GM12878 (cell line): Measurements from ENCODE around the gene ARFGAP3. TPM values are rescaled to one million over a fixed set of nuclear protein-coding genes. Genes with fewer than 3 reads are reported as not detected.

Source experiments
- ATAC-seq: fragments of 200-7000 bp; cut with Tn5 transposase; 3 replicates; pipeline ENCODE4 v1.9.1; 2020; ENCODE audit warnings: mild to moderate bottlenecking, moderate library complexity
- BruUV-seq: library from RNA; stranded (reverse); fragments of 400-500 nt; replicated peaks from 2 replicates; lab custom pipeline; 2021; lab: Mats Ljungman, UMichigan
- CTCF ChIA-PET: fragments of 300-600 bp; sonication (Branson Sonifier 250); formaldehyde crosslinking; extraction: SDS; loops from one replicate; lab custom pipeline; 2021; ENCODE audit warnings: inconsistent platforms; lab: Yijun Ruan, JAX
- POLR2A ChIA-PET: fragments of 350-600 bp; formaldehyde crosslinking; extraction: SDS; loops from one replicate; lab custom pipeline; 2021; ENCODE audit warnings: inconsistent platforms; lab: Charles Lee
- RAD21 ChIA-PET: fragments of 300-600 bp; sonication (Branson Sonifier 250); formaldehyde crosslinking; loops from one replicate; lab custom pipeline; 2023; ENCODE audit warnings: antibody characterized with exemption; ENCODE audit not compliant: unreplicated experiment; lab: Charles Lee
- SMC1A ChIA-PET: fragments of 300-600 bp; sonication (Branson Sonifier 250); formaldehyde crosslinking; loops from one replicate; lab custom pipeline; 2023; ENCODE audit not compliant: unreplicated experiment, uncharacterized antibody; lab: Charles Lee
- DNase-seq: peaks from one replicate; pipeline ENCODE4 v3.0.0-alpha.2; 2011; ENCODE audit warnings: low read depth, low spot score
- FAIRE-seq: peaks from 3 replicates; lab custom pipeline; 2011; peaks lifted over from hg19 to GRCh38; lab: Jason Lieb, UNC
- H2AFZ ChIP-seq: 2 replicates; pipeline ENCODE4 v1.6.0; 2011; ENCODE audit warnings: low read depth, low read length, control low read depth; ENCODE audit not compliant: control insufficient read depth
- H3K27ac ChIP-seq: 2 replicates; pipeline ENCODE4 v1.5.1; 2011; ENCODE audit warnings: control low read depth; ENCODE audit not compliant: control insufficient read depth, insufficient read depth
- H3K27me3 ChIP-seq, 2 experiments: replicated peaks in 1 of 2; 2 replicates each; pipeline versions ENCODE4 v1.6.0 to v1.6.1; 2011; ENCODE audit warnings: low read length in 1 of 2; ENCODE audit not compliant: control insufficient read depth in 2 of 2, insufficient read depth in 2 of 2
- H3K36me3 ChIP-seq, 2 experiments: 2 replicates each; pipeline ENCODE4 v1.5.1; 2011; ENCODE audit warnings: low read length in 1 of 2; ENCODE audit not compliant: control insufficient read depth in 2 of 2, insufficient read depth in 2 of 2
- H3K4me1 ChIP-seq: 2 replicates; pipeline ENCODE4 v1.6.1; 2011; ENCODE audit warnings: mild to moderate bottlenecking, low read length, moderate library complexity, mixed read lengths; ENCODE audit not compliant: control insufficient read depth, insufficient read depth
- H3K4me2 ChIP-seq: 2 replicates; pipeline ENCODE4 v1.6.0; 2011; ENCODE audit warnings: control low read depth; ENCODE audit not compliant: control insufficient read depth, insufficient read depth
- H3K4me3 ChIP-seq: fragments of 200-600 bp; sonication (generic); 2 replicates; pipeline ENCODE4 v1.5.1; 2016
- H3K79me2 ChIP-seq: 2 replicates; pipeline ENCODE4 v1.6.0; 2011; ENCODE audit warnings: low read length; ENCODE audit not compliant: control insufficient read depth, insufficient read depth
- H3K9ac ChIP-seq: 2 replicates; pipeline ENCODE4 v1.8.0; 2011; ENCODE audit warnings: low read length, control low read depth, mixed read lengths; ENCODE audit not compliant: control insufficient read depth, insufficient read depth
- H3K9me3 ChIP-seq: replicated peaks from 3 replicates; pipeline ENCODE4 v1.5.1; 2011; ENCODE audit warnings: mild to moderate bottlenecking, low read length; ENCODE audit not compliant: control insufficient read depth, insufficient read depth
- H4K20me1 ChIP-seq: 2 replicates; pipeline ENCODE4 v1.6.0; 2011; ENCODE audit not compliant: control insufficient read depth, insufficient read depth
- ESRRA ChIP-seq: IDR thresholded peaks from 2 replicates; pipeline ENCODE4 v1.6.1; 2012; ENCODE audit warnings: mild to moderate bottlenecking, low read length, improper control_type of control experiment
- FOXK2 ChIP-seq: fragments of 450-650 bp; IDR thresholded peaks from 2 replicates; pipeline ENCODE4 v1.6.1; 2017; ENCODE audit warnings: mild to moderate bottlenecking, moderate library complexity
- HDAC6 ChIP-seq: fragments of 200-600 bp; sonication (generic); IDR thresholded peaks from one replicate; pipeline ENCODE4 v1.8.0; 2017; ENCODE audit warnings: antibody characterized with exemption; ENCODE audit not compliant: unreplicated experiment
- JUND ChIP-seq: IDR thresholded peaks from 2 replicates; pipeline ENCODE4 v1.6.1; 2012; ENCODE audit warnings: low read depth, mild to moderate bottlenecking, low read length, improper control_type of control experiment, moderate library complexity
- MTA2 ChIP-seq: fragments of 450-650 bp; IDR thresholded peaks from 2 replicates; pipeline ENCODE4 v1.6.1; 2016; ENCODE audit warnings: low read depth, mild to moderate bottlenecking, moderate library complexity
- NFXL1 ChIP-seq: fragments of 450-650 bp; IDR thresholded peaks from 2 replicates; pipeline ENCODE4 v1.6.1; 2017; ENCODE audit warnings: antibody characterized with exemption, mild to moderate bottlenecking, borderline replicate concordance
- WRNIP1 ChIP-seq: IDR thresholded peaks from 2 replicates; pipeline ENCODE4 v1.6.1; 2011; ENCODE audit warnings: low read depth, low read length, improper control_type of control experiment, borderline replicate concordance
- ZNF24 ChIP-seq: fragments of 450-650 bp; IDR thresholded peaks from 2 replicates; pipeline ENCODE4 v1.6.1; 2017; ENCODE audit warnings: antibody characterized with exemption, mild to moderate bottlenecking
- WGBS: methylation state at CpG from one replicate; pipeline ENCODE4 v1.1.6; 2016; ENCODE audit warnings: low lambda C conversion rate; ENCODE audit not compliant: insufficient replicate concordance, insufficient coverage; ENCODE audit errors: missing lambda C conversion rate; 5-methylcytosine and 5-hydroxymethylcytosine counted together
- in situ Hi-C: fragments of 300-500 bp; cut with MboI; formaldehyde crosslinking; loops from 9 replicates; pipeline ENCODE4 v1.14.3; 2018; ENCODE audit warnings: mixed read lengths
- intact Hi-C: fragments of 100-400 bp; cut with micrococcal nuclease; formaldehyde crosslinking; loops from one replicate; pipeline ENCODE4 v1.14.2; 2022; ENCODE audit not compliant: unreplicated experiment
- polyA plus RNA-seq, 11 experiments: library from polyadenylated mRNA; depleted of rRNA in 4 of 11; unstranded in 6 of 11; stranded (reverse) in 5 of 11; fragments of >200 nt; fragmentation: Nextera tagmentation in 4 of 11; fragmentation: Illumina TruSeq in 1 of 11; extraction: Ambion mirVana in 4 of 11; extraction: Trizol in 1 of 11; gene quantifications; 1 replicate in 1 of 11; 2 replicates in 10 of 11; pipeline versions ENCODE4 v1.2.1 to v1.2.3, GENCODE V29; 2011 to 2016; ENCODE audit warnings: inconsistent platforms in 2 of 11, missing spikeins in 2 of 11, low read depth in 1 of 11
- total RNA-seq, 4 experiments: library from RNA; depleted of rRNA in 3 of 4; stranded (reverse); fragments of >200 nt in 3 of 4; fragmentation: Illumina TruSeq in 1 of 4; extraction: Trizol in 1 of 4; gene quantifications; 2 replicates each; pipeline versions ENCODE4 v1.2.1 to v1.2.3, GENCODE V29; 2013 to 2021
- TF ChIP-seq, protein P1 (sequence below): IDR thresholded peaks from 2 replicates; pipeline ENCODE4 v1.6.1; 2011; ENCODE audit warnings: mild to moderate bottlenecking, low read depth, low read length, moderate library complexity; ENCODE audit not compliant: insufficient replicate concordance
- TF ChIP-seq, protein P2 (sequence below): IDR thresholded peaks from 2 replicates; pipeline ENCODE4 v1.6.1; 2012; ENCODE audit warnings: mild to moderate bottlenecking, low read depth, low read length
- TF ChIP-seq, protein P3 (sequence below): fragments of 450-650 bp; IDR thresholded peaks from 2 replicates; pipeline ENCODE4 v1.6.1; 2017; ENCODE audit warnings: borderline replicate concordance
- TF ChIP-seq, protein P4 (sequence below): fragments of 450-650 bp; IDR thresholded peaks from 2 replicates; pipeline ENCODE4 v1.6.1; 2017; ENCODE audit warnings: mild to moderate bottlenecking, low read depth, inconsistent platforms; ENCODE audit not compliant: poor library complexity, severe bottlenecking

Gene ARFGAP3
- total and polyA plus RNA-seq, 10 of the 15 experiments (the other 5 are each of a cell fraction or from before 2014, with no cell fraction given), result 29.7 to 50.8 (median 39.5) TPM

DNA sequence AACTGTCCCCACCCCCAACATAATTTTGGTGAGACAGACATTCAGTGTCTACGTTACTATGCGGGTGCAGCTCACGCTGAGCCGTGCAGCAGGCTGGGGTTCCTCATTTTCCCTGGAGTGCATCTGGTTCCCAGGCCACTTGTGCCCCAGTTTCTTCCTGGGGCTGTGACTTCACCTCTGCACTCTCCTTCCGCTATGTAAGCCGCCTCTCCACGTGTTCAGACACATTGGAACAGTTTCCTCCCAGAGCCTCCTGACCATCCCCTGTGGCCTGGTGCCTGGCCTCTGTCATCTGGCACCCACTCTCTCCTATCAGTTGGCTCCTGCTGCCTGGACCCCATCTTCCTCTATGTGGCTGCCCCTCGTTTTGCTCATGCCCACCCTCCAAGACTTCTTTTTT is 90.2 kb downstream of the ARFGAP3 start:
- WGBS, result 81% methylated on average over 8 of the region's 8 CpGs
- no peaks in the 10 kb centered on the region for H3K9me3 ChIP-seq
- H3K27ac ChIP-seq, result no peak overlapping the region
- no peak overlapping the region for H3K4me3 ChIP-seq
- ChIA-PET SMC1A (interaction anchor here (1.2 to 1.3 kb wide), 2 partner anchors 10 to 50 kb away, joined by 3 read pairs; no protein-coding TSS in a partner anchor), RAD21 (interaction anchor here (1.1 kb wide), 1 partner anchor 14 kb away, joined by 4 read pairs; no protein-coding TSS in a partner anchor), POLR2A (no interaction called here), CTCF (interaction anchor here (0.7 kb wide), 1 partner anchor 80 kb away, joined by 3 read pairs; no protein-coding TSS in a partner anchor)
- intact Hi-C loops (loop anchor here (5.0 kb wide), 1 partner anchor 105 kb away; no protein-coding TSS in a partner anchor), in situ Hi-C loops (no loop called here)
- no peak overlapping the region for H3K4me2 ChIP-seq
- BruUV-seq, result no TSS peak
- no peak overlapping the region for H2AFZ ChIP-seq
- H3K79me2 ChIP-seq, result no peaks in the 10 kb centered on the region
- peaks cover 52% of the 10 kb centered on the region for H3K4me1 ChIP-seq
- H4K20me1 ChIP-seq, result no peaks in the 10 kb centered on the region
- ATAC-seq (no peak), FAIRE-seq (no peak), DNase-seq (no peak)
- no peaks in the 10 kb centered on the region for H3K36me3 ChIP-seq
- no peaks in the 10 kb centered on the region; a peak in 1 of 4 replicates for H3K27me3 ChIP-seq
- no peak overlapping the region for H3K9ac ChIP-seq
- no peak for TF ChIP-seq JUND
- no peak for TF ChIP-seq NFXL1
- TF ChIP-seq, protein P1, sequence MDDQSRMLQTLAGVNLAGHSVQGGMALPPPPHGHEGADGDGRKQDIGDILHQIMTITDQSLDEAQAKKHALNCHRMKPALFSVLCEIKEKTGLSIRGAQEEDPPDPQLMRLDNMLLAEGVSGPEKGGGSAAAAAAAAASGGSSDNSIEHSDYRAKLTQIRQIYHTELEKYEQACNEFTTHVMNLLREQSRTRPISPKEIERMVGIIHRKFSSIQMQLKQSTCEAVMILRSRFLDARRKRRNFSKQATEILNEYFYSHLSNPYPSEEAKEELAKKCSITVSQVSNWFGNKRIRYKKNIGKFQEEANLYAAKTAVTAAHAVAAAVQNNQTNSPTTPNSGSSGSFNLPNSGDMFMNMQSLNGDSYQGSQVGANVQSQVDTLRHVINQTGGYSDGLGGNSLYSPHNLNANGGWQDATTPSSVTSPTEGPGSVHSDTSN, result no peak
- no peak for TF ChIP-seq FOXK2
- no peak for TF ChIP-seq ESRRA
- TF ChIP-seq ZNF24, result no peak
- TF ChIP-seq, protein P2, sequence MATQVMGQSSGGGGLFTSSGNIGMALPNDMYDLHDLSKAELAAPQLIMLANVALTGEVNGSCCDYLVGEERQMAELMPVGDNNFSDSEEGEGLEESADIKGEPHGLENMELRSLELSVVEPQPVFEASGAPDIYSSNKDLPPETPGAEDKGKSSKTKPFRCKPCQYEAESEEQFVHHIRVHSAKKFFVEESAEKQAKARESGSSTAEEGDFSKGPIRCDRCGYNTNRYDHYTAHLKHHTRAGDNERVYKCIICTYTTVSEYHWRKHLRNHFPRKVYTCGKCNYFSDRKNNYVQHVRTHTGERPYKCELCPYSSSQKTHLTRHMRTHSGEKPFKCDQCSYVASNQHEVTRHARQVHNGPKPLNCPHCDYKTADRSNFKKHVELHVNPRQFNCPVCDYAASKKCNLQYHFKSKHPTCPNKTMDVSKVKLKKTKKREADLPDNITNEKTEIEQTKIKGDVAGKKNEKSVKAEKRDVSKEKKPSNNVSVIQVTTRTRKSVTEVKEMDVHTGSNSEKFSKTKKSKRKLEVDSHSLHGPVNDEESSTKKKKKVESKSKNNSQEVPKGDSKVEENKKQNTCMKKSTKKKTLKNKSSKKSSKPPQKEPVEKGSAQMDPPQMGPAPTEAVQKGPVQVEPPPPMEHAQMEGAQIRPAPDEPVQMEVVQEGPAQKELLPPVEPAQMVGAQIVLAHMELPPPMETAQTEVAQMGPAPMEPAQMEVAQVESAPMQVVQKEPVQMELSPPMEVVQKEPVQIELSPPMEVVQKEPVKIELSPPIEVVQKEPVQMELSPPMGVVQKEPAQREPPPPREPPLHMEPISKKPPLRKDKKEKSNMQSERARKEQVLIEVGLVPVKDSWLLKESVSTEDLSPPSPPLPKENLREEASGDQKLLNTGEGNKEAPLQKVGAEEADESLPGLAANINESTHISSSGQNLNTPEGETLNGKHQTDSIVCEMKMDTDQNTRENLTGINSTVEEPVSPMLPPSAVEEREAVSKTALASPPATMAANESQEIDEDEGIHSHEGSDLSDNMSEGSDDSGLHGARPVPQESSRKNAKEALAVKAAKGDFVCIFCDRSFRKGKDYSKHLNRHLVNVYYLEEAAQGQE, result no peak
- no peak for TF ChIP-seq MTA2
- TF ChIP-seq, protein P3, sequence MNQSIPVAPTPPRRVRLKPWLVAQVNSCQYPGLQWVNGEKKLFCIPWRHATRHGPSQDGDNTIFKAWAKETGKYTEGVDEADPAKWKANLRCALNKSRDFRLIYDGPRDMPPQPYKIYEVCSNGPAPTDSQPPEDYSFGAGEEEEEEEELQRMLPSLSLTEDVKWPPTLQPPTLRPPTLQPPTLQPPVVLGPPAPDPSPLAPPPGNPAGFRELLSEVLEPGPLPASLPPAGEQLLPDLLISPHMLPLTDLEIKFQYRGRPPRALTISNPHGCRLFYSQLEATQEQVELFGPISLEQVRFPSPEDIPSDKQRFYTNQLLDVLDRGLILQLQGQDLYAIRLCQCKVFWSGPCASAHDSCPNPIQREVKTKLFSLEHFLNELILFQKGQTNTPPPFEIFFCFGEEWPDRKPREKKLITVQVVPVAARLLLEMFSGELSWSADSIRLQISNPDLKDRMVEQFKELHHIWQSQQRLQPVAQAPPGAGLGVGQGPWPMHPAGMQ, result no peak
- TF ChIP-seq WRNIP1, result no peak
- TF ChIP-seq, protein P4, sequence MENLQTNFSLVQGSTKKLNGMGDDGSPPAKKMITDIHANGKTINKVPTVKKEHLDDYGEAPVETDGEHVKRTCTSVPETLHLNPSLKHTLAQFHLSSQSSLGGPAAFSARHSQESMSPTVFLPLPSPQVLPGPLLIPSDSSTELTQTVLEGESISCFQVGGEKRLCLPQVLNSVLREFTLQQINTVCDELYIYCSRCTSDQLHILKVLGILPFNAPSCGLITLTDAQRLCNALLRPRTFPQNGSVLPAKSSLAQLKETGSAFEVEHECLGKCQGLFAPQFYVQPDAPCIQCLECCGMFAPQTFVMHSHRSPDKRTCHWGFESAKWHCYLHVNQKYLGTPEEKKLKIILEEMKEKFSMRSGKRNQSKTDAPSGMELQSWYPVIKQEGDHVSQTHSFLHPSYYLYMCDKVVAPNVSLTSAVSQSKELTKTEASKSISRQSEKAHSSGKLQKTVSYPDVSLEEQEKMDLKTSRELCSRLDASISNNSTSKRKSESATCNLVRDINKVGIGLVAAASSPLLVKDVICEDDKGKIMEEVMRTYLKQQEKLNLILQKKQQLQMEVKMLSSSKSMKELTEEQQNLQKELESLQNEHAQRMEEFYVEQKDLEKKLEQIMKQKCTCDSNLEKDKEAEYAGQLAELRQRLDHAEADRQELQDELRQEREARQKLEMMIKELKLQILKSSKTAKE, result no peak
- no peak for TF ChIP-seq HDAC6
